Pons (tissue), 1 donor: ENCODE data around the gene MRPS23.

Experiments
- DNase-seq: peaks from one replicate; pipeline ENCODE4 v3.0.0-alpha.2; 2016; ENCODE audit warnings: low spot score

The MRPS23 gene

DNA sequence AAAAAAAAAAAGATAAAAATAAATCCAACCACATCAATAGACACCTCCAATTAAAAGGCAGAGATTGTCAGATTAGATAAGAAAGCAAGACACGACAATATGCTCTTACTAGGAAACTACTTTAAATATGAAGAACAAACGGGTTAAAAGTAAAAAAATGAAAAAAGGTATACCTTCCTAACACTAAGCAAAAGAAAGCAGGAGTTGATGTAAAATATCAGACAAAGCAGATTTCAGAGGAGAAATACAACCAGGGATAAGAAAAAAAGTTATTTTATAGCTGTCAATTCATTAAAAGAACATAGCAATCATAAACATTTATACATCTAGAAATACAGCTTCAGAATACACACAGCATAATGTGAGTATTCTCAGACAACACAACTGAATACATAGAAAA, 55.0 kb downstream of the MRPS23 start:
- no peak for DNase-seq

DNA sequence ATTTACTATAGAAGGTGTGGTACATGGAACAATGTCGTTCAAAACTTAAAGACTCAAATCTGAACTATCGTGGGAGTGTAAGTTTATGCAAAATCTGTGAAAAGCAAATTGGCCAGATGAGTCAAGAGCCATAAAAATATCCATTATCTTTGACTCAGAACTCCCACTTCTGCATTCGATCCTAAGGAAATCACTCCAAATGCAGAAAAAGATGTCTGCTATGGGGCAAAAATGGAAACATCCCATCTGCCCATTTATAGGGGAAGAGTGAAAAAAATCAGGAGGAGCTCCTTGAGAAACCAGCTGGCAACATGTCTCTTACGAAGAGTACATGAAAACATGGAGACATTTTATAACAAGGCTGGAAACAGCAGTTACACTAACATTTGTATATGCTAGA, 61.1 kb downstream of the MRPS23 start:
- no peak for DNase-seq

DNA sequence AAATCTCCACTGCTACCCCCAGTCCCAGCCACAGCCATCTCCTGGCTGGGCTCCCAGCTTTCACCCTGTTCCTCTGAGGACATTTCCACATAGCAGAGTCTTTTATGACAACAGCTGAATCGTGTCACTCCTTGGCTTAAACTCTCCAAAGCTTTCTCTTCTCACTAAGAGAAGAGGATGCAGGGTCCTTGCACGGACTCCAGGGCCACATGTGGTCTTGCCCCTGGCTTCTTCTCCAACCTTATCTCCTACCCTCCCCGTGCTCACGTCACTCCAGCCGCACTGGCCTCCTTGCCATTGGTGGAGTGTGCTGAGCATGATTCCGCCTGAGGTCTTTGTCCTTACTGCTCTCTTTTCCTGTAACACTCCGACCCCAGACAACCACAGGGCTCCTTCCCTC, 64.8 kb downstream of the MRPS23 start:
- no peak for DNase-seq
